DMS53 treated with DMSO at 0.1 percent for 48 hours (cell line): Measurements from ENCODE around the gene BNC2.

Experiments
- DNase-seq: peaks from one replicate; lab custom pipeline; 2025; ENCODE audit not compliant: unreplicated experiment; lab: John Stamatoyannopoulos, UW

The BNC2 gene

DNA sequence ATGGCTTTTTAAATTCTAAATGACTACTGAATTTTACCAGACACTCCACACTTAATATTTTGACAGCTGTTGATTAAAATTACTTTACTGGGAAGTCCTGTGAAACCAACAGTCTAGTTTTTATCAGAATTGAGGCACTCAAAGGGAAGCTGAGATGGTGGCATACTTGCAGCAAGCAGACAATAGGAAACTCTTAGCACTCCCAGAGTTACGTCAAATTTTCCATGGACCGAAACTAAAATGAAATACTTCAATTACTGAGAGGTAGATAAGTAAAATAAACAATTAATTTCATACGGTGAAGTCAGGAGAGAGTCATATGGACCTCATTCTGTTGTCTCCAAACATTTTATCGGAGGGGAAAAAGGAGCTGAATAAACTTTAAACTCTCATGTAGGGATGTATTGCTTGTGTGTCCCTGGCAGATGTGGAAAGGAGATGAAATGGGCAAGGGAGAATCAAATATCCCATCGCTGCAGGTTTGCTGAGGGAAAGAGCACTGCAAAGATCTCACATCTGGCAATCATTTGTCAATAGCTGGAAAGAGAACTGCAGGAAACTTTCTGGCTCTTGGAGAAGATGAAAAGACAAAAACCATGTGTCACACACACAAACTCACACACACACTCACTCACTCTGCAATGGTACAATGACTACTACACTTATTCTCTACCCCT lies 189.4 kb downstream of the BNC2 start:
- DNase-seq = no peak

DNA sequence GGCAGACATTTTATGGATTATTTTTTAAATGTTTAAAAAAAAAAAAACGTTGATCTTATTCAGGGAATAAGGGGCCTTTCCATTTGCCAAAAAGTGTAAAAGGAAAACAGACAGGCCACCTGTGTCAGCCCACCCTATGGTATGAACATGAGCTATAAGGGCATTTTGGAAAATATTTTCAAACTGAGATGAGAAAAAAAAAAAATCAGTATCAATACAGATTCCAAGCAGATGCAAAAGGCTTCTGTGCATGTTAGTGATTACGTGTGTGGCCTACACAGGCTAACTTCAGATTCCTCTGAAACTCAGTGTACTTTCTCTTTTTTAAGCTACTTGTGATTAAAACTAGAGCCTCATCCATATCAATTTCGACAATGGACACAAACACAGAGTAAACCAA lies 189.9 kb downstream of the BNC2 start:
- DNase-seq = no peak

DNA sequence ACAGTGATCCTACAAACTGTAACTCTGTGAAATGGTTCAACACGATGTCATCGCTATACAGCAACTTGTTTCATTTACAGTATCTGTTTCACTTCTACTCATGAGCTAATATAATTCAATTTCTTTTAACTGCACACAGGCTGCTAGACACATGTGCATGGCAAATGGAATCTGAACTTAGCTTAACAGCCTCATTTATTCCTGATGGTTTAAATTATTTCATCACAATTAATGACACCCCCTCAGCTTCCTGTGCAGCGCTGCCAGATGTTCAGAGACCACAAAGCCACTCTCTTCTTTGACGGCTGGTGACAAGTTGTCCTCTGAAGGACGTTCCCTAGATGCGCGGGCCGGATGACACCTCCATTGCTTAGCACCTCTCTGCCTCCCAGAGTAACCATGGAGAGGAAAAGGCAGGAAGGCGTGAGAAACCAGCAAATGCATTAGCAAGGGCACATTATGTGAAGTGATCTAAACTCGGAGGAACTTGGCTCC lies 191.1 kb downstream of the BNC2 start:
- DNase-seq = no peak

GRCh38 chr9:16676519-16676918 lies 194.0 kb downstream of the BNC2 start:
- no peak for DNase-seq

GRCh38 chr9:16675131-16675530 lies 195.3 kb downstream of the BNC2 start:
- DNase-seq = no peak

GRCh38 chr9:16673171-16673570 lies 197.3 kb downstream of the BNC2 start:
- no peak for DNase-seq

- DNase-seq = no peak
Measured at GRCh38 chr9:16672501-16672900, 198.0 kb downstream of the BNC2 start.

DNA sequence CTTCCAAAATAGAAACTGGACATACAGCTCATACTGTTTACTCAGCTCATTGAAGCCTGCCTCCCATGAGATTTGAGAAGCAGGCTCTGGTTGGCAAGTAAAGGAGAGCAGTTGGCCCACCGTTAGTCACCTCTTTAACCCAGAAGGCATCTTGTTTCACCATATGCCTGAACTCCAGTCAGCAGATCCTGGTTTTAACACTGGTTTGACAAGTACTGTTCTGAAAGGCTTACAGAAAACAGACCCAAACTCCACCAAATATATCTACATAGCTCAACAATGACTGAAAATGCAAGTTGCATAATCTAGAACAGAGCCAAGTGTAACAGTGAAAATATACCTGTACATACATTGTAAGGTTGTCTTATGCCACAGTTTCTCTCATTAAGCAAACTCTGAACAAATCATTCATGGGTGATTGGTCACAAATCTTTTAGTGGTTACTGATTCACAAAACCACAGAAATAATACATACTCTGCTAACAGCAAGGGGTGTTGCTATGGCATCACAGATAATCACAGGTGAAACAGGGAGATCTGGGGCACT lies 198.8 kb downstream of the BNC2 start:
- no peak for DNase-seq

GRCh38 chr9:16670791-16671190 lies 199.7 kb downstream of the BNC2 start:
- no peak for DNase-seq

DNA sequence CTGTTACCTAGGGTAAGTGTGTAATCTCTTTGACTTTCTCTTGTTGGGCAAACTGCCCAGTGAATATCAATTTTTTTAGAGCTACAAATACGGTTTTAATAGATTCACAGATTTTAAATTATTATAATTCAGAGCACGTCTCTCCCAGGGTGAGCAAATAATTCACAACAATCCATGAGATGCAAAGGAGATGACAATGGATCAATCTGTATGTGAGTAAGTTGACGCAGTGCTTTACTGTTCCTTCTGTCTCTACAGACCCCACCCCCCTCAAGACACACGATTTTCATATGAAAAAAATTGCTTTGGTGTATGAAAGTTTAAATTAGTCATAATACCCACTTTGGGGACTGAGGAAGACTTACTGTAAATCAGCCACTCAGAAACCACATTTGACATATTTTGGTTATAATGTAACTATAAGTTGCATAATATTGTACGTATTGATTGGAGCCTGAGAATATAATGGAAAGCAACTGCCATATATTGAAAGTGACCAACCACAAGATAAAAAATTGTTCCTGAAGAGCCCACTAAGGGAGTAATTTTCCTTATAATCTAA lies 201.7 kb downstream of the BNC2 start:
- DNase-seq = no peak

- DNase-seq = no peak
Measured at GRCh38 chr9:16664211-16664610, 206.3 kb downstream of the BNC2 start.

DNA sequence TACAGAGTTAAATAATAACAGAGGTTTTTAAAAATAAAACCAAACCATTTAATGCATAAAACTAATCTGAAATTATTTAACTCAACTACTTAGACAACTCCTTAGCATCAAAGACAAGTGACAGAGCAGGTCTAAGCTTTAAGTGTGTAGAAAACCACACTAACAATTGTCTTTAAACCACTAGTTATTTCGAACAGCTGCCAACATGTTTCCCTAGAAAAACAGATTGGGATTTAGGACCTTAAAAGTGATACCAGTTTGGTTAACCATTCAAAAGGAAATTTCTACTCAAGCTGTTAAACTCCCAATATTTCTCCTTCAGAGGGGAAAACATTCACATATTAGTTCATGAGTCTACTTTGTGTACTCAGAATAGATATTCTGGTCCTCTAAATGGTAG lies 208.7 kb downstream of the BNC2 start:
- no peak for DNase-seq

- DNase-seq = no peak
Measured at GRCh38 chr9:16659096-16659495, 211.4 kb downstream of the BNC2 start.

- DNase-seq = no peak
Measured at GRCh38 chr9:16656432-16657169, 213.9 kb downstream of the BNC2 start.

GRCh38 chr9:16654596-16655126 lies 215.8 kb downstream of the BNC2 start:
- DNase-seq = no peak

GRCh38 chr9:16653491-16654399 lies 216.7 kb downstream of the BNC2 start:
- no peak for DNase-seq

DNA sequence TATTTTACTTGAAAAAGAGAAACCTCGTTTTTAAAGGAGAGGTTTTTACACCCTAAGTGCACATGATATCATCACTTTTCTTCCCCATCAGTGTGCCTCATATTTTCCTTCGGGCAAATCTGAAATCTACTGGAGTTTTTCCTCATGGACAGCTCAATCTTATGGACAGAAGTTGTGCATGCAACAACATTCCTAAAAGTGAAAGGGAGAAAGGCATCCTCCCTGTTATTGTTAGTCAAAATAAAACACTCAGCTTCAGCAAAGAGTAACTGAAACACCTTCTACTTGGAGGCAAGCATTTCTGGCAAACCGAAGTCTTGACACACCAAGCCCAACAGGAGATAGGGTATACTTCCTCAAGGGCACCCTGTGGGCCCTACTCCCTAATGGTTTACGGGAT lies 217.9 kb downstream of the BNC2 start:
- DNase-seq = no peak

DNA sequence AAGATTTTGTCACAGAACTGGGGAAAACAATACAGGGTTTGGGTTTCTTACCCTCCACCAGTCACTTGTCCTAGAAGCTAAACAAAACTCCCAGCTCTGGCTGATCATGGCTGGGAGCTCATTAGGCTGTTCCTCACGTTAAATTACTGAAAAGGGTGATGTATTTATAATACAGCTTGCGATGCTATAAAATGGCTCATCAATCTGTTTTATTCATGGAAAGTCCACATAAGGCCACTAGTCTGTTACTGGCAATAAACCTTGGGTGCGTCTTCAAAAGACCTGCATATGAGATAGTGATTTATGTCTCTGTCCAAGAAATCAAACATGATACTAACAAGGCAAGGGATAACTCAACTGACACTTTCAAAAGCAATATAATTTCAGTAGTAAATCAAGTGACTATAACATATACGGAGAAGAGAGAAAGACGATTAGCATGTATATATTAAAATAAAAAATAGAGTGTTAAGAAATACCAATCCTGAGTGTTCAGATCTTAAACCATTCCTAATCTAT lies 219.0 kb downstream of the BNC2 start:
- DNase-seq = no peak

GRCh38 chr9:16645970-16646369 lies 224.5 kb downstream of the BNC2 start:
- no peak for DNase-seq

DNA sequence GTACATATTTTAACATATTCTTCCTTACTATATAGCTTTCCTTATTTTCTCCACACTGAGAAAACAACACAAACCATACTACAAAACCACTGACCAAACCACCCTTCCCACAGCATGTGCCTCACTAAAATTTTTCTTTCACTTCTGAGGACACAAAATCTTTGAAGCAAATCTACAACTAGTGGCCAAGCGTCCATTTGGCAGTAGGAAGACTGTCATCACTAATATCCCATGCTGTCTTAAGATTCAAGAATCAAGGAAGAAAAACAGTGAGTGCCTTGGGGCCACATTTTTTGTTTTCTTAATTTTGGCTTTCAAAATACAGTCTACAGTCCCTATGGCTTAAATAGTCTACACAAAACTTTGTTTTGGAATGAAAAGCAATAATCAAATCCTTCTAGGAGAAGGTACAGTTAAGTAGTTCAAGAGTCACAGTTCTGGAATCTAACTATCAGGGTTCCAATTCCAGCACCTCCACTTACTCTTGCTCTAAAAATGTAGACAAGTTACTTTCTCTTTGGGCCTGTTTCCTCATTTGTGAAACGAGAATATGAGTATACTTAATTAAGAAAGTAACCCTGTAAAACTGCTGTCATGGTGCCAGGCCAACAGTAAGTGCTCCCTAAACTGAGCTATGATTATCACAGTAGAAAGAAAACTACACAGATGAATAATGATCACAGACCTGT lies 227.9 kb downstream of the BNC2 start:
- no peak for DNase-seq
